22Rv1 (cell line): ENCODE data around the gene DLL3.

ENCODE experiments used
- CTCF ChIP-seq: fragments of 450-650 bp; IDR thresholded peaks from 2 replicates; pipeline ENCODE4 v1.5.1; 2017; ENCODE audit warnings: mild to moderate bottlenecking
- ZFX ChIP-seq: fragments of 450-650 bp; IDR thresholded peaks from 2 replicates; pipeline ENCODE4 v1.6.1; 2017; ENCODE audit warnings: antibody characterized with exemption, borderline replicate concordance

DNA sequence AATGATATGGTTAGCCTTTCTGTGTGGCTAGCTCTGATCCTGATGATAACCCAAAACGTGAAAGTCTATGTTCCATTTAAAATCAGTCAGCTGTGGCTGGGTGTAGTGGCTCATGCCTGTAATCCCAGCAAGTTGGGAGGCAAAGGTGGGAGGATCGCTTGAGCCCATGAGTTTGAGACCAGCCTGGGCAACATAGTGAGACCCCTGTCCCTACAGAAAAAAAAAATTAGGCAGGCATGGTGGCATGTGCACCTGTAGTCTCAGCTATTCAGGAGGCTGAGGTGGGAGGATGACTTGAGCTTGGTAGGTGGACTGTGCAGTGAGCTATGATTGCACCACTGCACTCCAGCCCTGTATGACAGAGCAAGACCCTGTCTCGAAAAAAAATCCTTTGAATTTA lies 35.0 kb downstream of the DLL3 start:
- TF ChIP-seq CTCF (no peak), ZFX (no peak)
